ENCODE results near the gene RPS15. TPM values are rescaled to one million over a fixed set of nuclear protein-coding genes. Genes with fewer than 3 reads are reported as not detected.
A peak's percentile ranks its signal among the peaks of the same experiment; 100 is the strongest.

The RPS15 gene
- total RNA-seq, 3 donors from 2014 or later (not counting 1 experiment from before 2014, with no cell fraction given): 731 to 872 (median 837) TPM

DNA sequence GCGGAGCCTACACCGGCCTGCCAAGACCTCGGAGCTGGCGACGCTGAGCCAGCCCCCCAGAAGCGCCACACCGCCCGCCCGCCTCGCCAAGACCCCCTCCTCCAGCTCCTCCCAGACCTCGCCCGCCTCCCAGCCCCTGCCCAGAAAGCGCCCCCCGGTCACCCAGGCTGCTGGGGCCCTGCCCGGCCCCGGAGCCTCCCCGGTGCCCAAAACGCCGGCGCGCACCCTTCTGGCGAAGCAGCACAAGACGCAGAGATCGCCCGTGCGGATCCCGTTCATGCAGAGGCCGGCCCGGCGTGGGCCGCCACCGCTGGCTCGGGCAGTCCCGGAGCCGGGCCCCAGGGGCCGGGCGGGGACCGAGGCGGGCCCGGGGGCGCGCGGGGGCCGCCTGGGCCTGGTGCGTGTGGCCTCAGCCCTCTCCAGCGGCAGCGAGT is 30.6 kb downstream of the RPS15 start:
- Histone ChIP-seq H3K27me3 (ENCODE audit: control insufficient read depth, insufficient read depth, low read length) (peaks cover 27% of the 10 kb centered on the region), H3K4me1 (ENCODE audit: control insufficient read depth, insufficient read depth, low read length) (peaks cover 64% of the 10 kb centered on the region), H3K36me3 (ENCODE audit: control insufficient read depth, insufficient read depth, low read length) (no peaks in the 10 kb centered on the region), H3K4me3 (ENCODE audit: low read length) (no peak overlapping the region), H3K9me3 (ENCODE audit: control insufficient read depth, insufficient read depth, low read length) (no peaks in the 10 kb centered on the region), H3K27ac (ENCODE audit: low read length) (no peak overlapping the region)
- peaks cover 0 to 18% of the 10 kb centered on the region in 2 donors for H3K4me1 Mint-ChIP-seq
- no peak overlapping the region for H3K27ac Mint-ChIP-seq
- DNase-seq (peak in 1 of 2 donors; percentile 45), ATAC-seq (peak in 1 of 3 donors; percentile 6)
- H3K36me3 Mint-ChIP-seq: no peaks in the 10 kb centered on the region
- WGBS (ENCODE audit: insufficient coverage): 2% methylated on average over 47 of the region's 47 CpGs
- H3K9me3 Mint-ChIP-seq: no peaks in the 10 kb centered on the region
- intact Hi-C loops (cut with micrococcal nuclease): no loop called here
- peaks cover 0 to 5% of the 10 kb centered on the region in 2 donors for H3K27me3 Mint-ChIP-seq (ENCODE audit: low read depth in 2 of 2)
- TF ChIP-seq, protein P1, sequence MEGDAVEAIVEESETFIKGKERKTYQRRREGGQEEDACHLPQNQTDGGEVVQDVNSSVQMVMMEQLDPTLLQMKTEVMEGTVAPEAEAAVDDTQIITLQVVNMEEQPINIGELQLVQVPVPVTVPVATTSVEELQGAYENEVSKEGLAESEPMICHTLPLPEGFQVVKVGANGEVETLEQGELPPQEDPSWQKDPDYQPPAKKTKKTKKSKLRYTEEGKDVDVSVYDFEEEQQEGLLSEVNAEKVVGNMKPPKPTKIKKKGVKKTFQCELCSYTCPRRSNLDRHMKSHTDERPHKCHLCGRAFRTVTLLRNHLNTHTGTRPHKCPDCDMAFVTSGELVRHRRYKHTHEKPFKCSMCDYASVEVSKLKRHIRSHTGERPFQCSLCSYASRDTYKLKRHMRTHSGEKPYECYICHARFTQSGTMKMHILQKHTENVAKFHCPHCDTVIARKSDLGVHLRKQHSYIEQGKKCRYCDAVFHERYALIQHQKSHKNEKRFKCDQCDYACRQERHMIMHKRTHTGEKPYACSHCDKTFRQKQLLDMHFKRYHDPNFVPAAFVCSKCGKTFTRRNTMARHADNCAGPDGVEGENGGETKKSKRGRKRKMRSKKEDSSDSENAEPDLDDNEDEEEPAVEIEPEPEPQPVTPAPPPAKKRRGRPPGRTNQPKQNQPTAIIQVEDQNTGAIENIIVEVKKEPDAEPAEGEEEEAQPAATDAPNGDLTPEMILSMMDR (IDR thresholded peaks at IDR 0.05): no peak
- H3K4me3 Mint-ChIP-seq: no peak overlapping the region

DNA sequence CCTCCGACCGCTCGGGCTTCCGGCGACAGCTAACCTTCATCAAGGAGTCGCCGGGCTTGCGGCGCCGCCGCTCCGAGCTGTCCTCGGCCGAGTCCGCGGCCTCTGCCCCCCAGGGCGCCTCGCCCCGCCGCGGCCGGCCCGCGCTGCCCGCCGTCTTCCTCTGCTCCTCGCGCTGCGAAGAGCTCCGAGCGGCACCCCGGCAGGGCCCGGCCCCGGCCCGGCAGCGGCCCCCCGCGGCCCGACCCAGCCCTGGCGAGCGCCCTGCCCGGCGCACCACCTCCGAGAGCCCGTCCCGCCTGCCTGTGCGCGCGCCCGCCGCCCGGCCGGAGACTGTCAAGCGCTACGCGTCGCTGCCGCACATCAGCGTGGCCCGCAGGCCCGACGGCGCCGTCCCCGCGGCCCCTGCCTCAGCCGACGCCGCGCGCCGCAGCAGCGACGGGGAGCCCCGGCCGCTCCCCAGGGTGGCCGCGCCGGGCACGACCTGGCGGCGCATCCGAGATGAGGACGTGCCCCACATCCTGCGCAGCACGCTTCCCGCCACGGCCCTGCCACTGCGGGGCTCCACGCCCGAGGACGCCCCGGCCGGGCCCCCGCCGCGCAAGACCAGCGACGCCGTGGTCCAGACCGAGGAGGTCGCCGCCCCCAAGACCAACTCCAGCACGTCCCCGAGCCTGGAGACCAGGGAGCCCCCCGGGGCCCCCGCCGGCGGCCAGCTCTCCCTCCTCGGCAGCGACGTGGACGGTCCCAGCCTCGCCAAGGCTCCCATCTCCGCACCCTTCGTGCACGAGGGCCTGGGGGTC is 31.3 kb downstream of the RPS15 start:
- no peak overlapping the region for H3K27ac ChIP-seq (ENCODE audit: low read length)
- intact Hi-C loops (cut with micrococcal nuclease): no loop called here
- Mint-ChIP-seq H3K27ac (peak overlapping the region in 1 of 2 donors; percentile 63), H3K4me3 (no peak overlapping the region), H3K36me3 (no peaks in the 10 kb centered on the region), H3K4me1 (peaks cover 0 to 18% of the 10 kb centered on the region in 2 donors), H3K27me3 (ENCODE audit: low read depth in 2 of 2) (peaks cover 0 to 5% of the 10 kb centered on the region in 2 donors), H3K9me3 (no peaks in the 10 kb centered on the region)
- H3K4me3 ChIP-seq (ENCODE audit: low read length): peak overlapping the region; percentile 16
- ATAC-seq (peak; percentile 38 to 57 (median 40)), DNase-seq (peak in 1 of 2 donors; percentile 63)
- 1% methylated on average over 117 of the region's 117 CpGs for WGBS (ENCODE audit: insufficient coverage)
- peaks cover 27% of the 10 kb centered on the region for H3K27me3 ChIP-seq (ENCODE audit: control insufficient read depth, insufficient read depth, low read length)
- no peaks in the 10 kb centered on the region for H3K36me3 ChIP-seq (ENCODE audit: control insufficient read depth, insufficient read depth, low read length)
- TF ChIP-seq, protein P1 (IDR thresholded peaks at IDR 0.05): no peak
- peaks cover 64% of the 10 kb centered on the region for H3K4me1 ChIP-seq (ENCODE audit: control insufficient read depth, insufficient read depth, low read length)
- H3K9me3 ChIP-seq (ENCODE audit: control insufficient read depth, insufficient read depth, low read length): no peaks in the 10 kb centered on the region

DNA sequence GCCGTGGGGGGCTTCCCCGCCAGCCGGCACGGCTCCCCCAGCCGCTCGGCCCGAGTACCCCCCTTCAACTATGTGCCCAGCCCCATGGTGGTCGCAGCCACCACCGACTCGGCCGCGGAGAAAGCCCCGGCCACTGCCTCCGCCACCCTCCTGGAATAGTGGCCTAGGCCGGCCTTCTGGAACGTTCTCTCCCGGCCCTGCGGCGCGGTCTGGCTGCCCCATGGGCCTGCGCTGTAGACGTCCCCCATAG is 31.8 kb downstream of the RPS15 start:
- H3K4me1 ChIP-seq (ENCODE audit: control insufficient read depth, insufficient read depth, low read length): peaks cover 63% of the 10 kb centered on the region
- Mint-ChIP-seq H3K36me3 (no peaks in the 10 kb centered on the region), H3K27me3 (ENCODE audit: low read depth in 2 of 2) (peaks cover 0 to 5% of the 10 kb centered on the region in 2 donors), H3K9me3 (no peaks in the 10 kb centered on the region), H3K4me3 (peak overlapping the region; percentile 87), H3K27ac (peak overlapping the region in 1 of 2 donors; percentile 63), H3K4me1 (peaks cover 0 to 18% of the 10 kb centered on the region in 2 donors)
- H3K27me3 ChIP-seq (ENCODE audit: control insufficient read depth, insufficient read depth, low read length): peaks cover 26% of the 10 kb centered on the region
- no peak for DNase-seq
- no peak for ATAC-seq
- no peaks in the 10 kb centered on the region for H3K9me3 ChIP-seq (ENCODE audit: control insufficient read depth, insufficient read depth, low read length)
- no peak overlapping the region for H3K27ac ChIP-seq (ENCODE audit: low read length)
- intact Hi-C loops (cut with micrococcal nuclease): no loop called here
- 9% methylated on average over 22 of the region's 22 CpGs for WGBS (ENCODE audit: insufficient coverage)
- TF ChIP-seq, protein P1 (IDR thresholded peaks at IDR 0.05): no peak
- peak overlapping the region; percentile 16 for H3K4me3 ChIP-seq (ENCODE audit: low read length)
- H3K36me3 ChIP-seq (ENCODE audit: control insufficient read depth, insufficient read depth, low read length): no peaks in the 10 kb centered on the region
